ENCODE measurements around the gene GRIN3B.

- no peak for TF ChIP-seq HDAC2 (IDR thresholded peaks at IDR 0.05)
- TF ChIP-seq EZH2 (IDR thresholded peaks at IDR 0.05; ENCODE audit: borderline replicate concordance, control insufficient read depth, low read depth, low read length) = no peak
- no peak for TF ChIP-seq YY1 (IDR thresholded peaks at IDR 0.05; ENCODE audit: low read depth, low read length)
- TF ChIP-seq CTCF (IDR thresholded peaks at IDR 0.05 in 2 of 3, conservative IDR thresholded peaks at IDR 0.05 in 1 of 3; ENCODE audit: control insufficient read depth in 2 of 3, extremely low read depth in 1 of 3, insufficient read depth in 1 of 3, low read depth in 3 of 3, low read length in 3 of 3) = no peak
Observed at GRCh38 chr19:1002600-1002999, 2.4 kb downstream of the GRIN3B start.

Measured in GM12878 (cell line).